GM19452 (cell line): Measurements from ENCODE around the gene TMEM59.

Experiments
- ATAC-seq: cut with Tn5 transposase; IDR thresholded peaks from one replicate; pipeline ENCODE4 v1.9.1; 2021; ENCODE audit not compliant: unreplicated experiment

TMEM59 gene

DNA sequence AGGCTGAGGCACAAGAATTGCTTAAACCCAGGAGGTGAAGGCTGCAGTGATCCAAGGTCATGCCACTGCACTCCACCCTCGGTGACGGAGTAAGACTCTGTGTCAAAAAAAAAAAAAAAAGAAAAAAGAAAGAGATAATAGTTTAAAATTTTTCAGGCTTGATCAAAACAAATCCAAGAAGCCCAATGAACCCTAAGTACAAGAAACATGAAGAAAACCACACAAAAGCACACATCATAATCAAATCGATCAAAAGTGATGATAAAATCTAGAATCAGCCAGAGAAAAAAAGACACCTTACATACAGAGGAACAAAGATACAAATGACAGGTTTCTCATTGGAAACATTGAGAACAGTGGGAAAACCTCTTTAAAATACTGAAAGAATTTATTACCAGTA, 66.5 kb downstream of the TMEM59 start:
- no peak for ATAC-seq

DNA sequence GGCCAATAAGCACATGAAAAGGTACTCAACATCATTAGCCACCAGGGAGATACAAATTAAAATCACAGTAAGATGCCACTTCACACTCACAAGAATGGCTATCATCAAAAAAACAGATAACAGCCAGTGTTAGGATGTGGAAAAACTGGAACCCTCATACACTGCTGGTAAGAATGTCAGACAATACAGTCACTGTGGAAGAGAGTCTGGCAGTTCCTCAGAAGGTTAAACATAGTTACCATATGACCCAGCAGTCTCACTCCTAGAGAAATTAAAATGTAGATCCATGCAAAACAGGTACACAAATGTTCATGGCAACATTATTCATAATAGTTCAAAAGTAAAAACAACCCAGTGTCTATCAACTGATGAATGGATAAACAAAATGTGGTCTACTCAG, 68.3 kb downstream of the TMEM59 start:
- ATAC-seq: no peak

DNA sequence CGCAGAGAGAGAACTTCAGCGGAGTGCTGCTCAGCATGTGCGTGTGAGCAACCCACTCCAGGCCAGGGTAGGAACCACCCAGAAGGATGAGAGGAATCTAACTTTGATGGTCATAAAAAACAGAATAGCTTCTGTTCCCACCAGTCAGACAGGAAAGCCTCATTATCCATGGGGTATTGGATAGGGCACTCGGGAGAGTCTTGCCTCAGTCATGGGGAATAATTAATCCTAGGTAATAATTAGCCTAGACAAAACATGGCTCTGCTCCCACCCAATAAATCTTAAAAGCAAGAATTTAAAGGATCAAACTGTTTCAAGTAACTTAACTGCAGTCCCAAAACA, 70.3 kb downstream of the TMEM59 start:
- ATAC-seq: no peak

DNA sequence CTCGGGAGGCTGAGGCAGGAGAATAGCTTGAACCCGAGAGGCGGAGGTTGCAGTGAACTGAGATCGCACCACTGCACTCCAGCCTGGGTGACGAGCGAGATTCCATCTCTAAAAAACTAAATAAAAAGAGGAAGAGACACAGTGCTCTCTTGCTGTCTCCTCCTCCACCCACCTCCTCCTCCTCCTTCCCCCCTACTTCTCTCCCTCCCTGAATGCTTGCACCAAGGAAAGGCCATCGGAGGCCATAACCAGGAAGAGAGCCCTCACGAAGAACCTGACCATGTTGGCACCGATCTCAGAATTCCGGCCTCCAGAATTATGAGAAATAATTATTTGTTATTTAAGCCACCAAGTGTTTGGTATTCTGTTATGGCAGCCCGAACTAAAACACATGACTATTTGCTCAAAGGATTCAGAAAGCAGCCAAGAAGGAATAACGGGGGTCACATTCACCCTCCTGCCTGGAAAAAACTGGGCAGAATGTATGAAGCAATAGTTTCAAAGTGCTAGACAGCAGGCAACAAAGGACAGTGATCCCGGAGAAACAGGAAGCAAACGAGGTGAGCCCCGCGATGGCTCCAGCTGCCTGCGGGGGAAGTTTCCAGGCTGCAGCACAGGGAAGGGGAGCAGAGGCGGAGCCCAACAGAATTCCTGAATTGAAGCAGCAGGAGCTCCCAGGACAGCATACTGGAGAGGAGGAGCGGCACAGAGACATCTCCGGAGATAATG, 70.8 kb downstream of the TMEM59 start:
- no peak for ATAC-seq

DNA sequence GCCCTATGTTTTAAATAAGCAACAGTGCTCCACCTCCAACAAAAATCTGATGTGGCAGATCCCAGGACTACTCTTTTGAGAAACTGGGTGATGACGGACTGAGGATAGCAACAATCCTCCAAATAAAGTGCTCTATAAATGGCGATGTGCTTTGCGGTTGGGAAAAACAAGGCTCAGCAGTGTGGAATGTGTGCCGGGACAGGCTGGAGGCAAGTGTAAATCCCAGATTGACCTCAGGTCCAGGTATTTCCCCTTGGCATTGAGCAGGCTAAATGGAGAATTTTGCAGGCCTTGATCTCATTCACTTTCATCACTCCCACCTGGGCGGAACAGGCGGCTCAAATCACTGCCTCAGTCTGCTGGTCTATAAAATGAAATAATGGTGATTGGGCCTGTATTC, 71.8 kb downstream of the TMEM59 start:
- no peak for ATAC-seq

DNA sequence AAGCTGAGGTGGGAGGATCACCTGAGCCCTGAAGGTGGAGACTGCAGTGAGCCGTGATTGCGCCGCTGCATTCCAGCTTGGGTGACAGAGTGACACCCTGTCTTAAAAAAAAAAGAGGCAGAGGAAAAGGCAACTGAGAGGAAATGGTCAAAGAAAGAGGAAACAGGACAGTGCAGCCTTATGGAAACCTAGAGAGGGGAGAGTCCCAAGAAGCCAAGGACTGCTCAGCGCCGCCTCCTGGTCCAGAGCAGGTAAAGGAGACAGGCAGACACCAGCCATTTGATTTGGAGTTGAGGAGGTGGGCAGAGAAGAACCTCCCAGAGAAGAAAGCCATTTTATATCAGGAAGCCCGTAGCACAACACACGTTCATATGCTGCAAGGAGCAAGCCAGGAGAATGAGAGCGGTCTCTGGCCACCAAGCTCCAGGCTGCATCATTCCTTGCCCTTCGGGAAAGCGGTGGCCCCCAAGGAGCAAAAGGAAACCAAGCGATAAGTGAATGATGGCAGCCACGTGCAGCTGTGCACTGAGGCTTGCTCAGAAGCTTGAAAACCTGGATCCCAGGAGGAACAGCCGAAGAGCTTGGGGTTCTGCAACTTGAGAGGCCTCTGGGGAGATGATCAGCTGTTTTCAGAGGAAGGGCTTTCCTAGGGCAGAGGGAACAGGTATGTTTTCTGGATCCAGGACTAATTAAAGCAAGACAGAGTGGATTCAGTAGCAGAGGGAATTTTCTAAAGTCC, 73.1 kb downstream of the TMEM59 start:
- ATAC-seq: no peak
